ENCODE data around the gene MOB2.
"Not testable (repeated sequence)": the region's sequence is repeated elsewhere in the genome, so short reads cannot be mapped to it uniquely, and the experiment has no call there.

Gene MOB2

DNA sequence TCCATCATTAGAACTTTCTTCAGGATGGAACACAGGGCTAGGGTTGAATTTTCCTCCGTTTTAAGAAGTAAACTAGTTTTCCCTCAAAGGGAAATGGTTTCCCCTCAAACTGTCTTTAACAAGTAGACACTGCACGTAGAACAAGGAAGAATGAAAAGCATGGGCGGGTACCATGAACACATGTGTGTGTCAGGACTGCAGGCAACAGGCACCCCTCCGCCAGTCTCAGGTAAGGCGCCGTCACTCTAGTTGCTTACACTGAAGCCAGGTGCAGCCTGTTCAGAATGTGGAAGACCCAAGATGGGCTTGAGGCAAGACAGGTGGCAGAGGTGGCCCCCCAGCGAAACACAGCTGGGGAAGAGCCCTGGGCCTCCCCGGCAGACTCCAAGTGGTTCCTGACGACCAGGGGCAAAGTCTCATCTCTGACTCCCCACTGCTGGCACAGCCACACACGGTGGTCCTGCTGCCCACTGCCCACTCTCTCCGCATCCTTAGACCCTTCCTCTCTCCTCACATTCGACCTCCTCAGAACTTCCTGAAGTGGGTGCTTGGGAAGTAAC lies 25.4 kb upstream of the MOB2 start:
- DNase-seq (no peak), ATAC-seq (ENCODE audit: insufficient read depth, low read depth) (no peak)
- Histone ChIP-seq H4K20me1 (ENCODE audit: insufficient read depth, low read length) (peaks cover 83% of the 10 kb centered on the region), H3K9ac (ENCODE audit: low read depth, low read length) (no peak overlapping the region), H3K27ac (ENCODE audit: low read length) (no peak overlapping the region), H3K4me2 (ENCODE audit: insufficient read depth, low read length) (no peak overlapping the region), H2AFZ (ENCODE audit: low read depth, low read length) (no peak overlapping the region), H3K4me3 (ENCODE audit: low read depth in 1 of 2, low read length in 2 of 2) (no peak overlapping the region), H3K36me3 (ENCODE audit: insufficient read depth, low read length) (no peaks in the 10 kb centered on the region), H3K4me1 (ENCODE audit: insufficient read depth, low read length) (no peaks in the 10 kb centered on the region), H3K9me3 (ENCODE audit: insufficient read depth, low read length, severe bottlenecking) (no peaks in the 10 kb centered on the region), H3K79me2 (ENCODE audit: insufficient read depth, low read length) (peaks cover 85% of the 10 kb centered on the region), H3K27me3 (ENCODE audit: insufficient read depth, low read length, poor library complexity) (no peaks in the 10 kb centered on the region)
- TF ChIP-seq EZH2 (IDR thresholded peaks at IDR 0.05; ENCODE audit: borderline replicate concordance, low read depth, low read length, severe bottlenecking), result no peak

GRCh38 chr11:1510928-1511327 lies 24.3 kb upstream of the MOB2 start:
- Histone ChIP-seq H3K4me1 (ENCODE audit: insufficient read depth, low read length) (no peaks in the 10 kb centered on the region), H3K9me3 (ENCODE audit: insufficient read depth, low read length, severe bottlenecking) (no peaks in the 10 kb centered on the region), H3K4me3 (ENCODE audit: low read depth in 1 of 2, low read length in 2 of 2) (no peak overlapping the region), H3K27ac (ENCODE audit: low read length) (no peak overlapping the region), H3K27me3 (ENCODE audit: insufficient read depth, low read length, poor library complexity) (no peaks in the 10 kb centered on the region), H4K20me1 (ENCODE audit: insufficient read depth, low read length) (peaks cover 82% of the 10 kb centered on the region), H3K9ac (ENCODE audit: low read depth, low read length) (no peak overlapping the region), H3K4me2 (ENCODE audit: insufficient read depth, low read length) (no peak overlapping the region), H2AFZ (ENCODE audit: low read depth, low read length) (no peak overlapping the region), H3K79me2 (ENCODE audit: insufficient read depth, low read length) (peaks cover 83% of the 10 kb centered on the region), H3K36me3 (ENCODE audit: insufficient read depth, low read length) (no peaks in the 10 kb centered on the region)
- ATAC-seq (ENCODE audit: insufficient read depth, low read depth) (no peak), DNase-seq (no peak)
- TF ChIP-seq, protein P1, sequence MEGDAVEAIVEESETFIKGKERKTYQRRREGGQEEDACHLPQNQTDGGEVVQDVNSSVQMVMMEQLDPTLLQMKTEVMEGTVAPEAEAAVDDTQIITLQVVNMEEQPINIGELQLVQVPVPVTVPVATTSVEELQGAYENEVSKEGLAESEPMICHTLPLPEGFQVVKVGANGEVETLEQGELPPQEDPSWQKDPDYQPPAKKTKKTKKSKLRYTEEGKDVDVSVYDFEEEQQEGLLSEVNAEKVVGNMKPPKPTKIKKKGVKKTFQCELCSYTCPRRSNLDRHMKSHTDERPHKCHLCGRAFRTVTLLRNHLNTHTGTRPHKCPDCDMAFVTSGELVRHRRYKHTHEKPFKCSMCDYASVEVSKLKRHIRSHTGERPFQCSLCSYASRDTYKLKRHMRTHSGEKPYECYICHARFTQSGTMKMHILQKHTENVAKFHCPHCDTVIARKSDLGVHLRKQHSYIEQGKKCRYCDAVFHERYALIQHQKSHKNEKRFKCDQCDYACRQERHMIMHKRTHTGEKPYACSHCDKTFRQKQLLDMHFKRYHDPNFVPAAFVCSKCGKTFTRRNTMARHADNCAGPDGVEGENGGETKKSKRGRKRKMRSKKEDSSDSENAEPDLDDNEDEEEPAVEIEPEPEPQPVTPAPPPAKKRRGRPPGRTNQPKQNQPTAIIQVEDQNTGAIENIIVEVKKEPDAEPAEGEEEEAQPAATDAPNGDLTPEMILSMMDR (IDR thresholded peaks at IDR 0.05; ENCODE audit: borderline replicate concordance, extremely low read depth, low read length, poor library complexity, severe bottlenecking), result no peak
- TF ChIP-seq EZH2 (IDR thresholded peaks at IDR 0.05; ENCODE audit: borderline replicate concordance, low read depth, low read length, severe bottlenecking), result no peak

DNA sequence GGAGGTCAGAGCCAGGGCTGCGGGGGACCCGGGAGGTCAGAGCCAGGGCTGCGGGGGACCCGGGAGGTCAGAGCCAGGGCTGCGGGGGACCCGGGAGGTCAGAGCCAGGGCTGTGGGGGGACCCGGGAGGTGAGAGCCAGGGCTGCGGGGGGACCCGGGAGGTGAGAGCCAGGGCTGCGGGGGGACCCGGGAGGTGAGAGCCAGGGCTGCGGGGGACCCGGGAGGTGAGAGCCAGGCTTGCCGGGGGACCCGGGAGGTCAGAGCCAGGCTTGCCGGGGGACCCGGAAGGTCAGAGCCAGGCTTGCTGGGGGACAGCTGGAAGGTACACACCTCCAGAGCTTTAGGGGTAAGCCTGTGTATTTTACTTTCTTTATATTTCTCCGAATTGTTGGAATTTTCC lies 23.8 kb upstream of the MOB2 start:
- H3K4me3 ChIP-seq (ENCODE audit: low read depth in 1 of 2, low read length in 2 of 2); DNase-seq; H3K27me3 ChIP-seq (ENCODE audit: insufficient read depth, low read length, poor library complexity); ATAC-seq (ENCODE audit: insufficient read depth, low read depth); H3K9ac ChIP-seq (ENCODE audit: low read depth, low read length); H2AFZ ChIP-seq (ENCODE audit: low read depth, low read length); H3K4me1 ChIP-seq (ENCODE audit: insufficient read depth, low read length); H3K4me2 ChIP-seq (ENCODE audit: insufficient read depth, low read length); H3K9me3 ChIP-seq (ENCODE audit: insufficient read depth, low read length, severe bottlenecking); H3K36me3 ChIP-seq (ENCODE audit: insufficient read depth, low read length); H3K27ac ChIP-seq (ENCODE audit: low read length): not testable (repeated sequence)
- H3K79me2 ChIP-seq (ENCODE audit: insufficient read depth, low read length), result peaks cover 82% of the 10 kb centered on the region
- H4K20me1 ChIP-seq (ENCODE audit: insufficient read depth, low read length), result peaks cover 80% of the 10 kb centered on the region

- Histone ChIP-seq H3K4me1 (ENCODE audit: insufficient read depth, low read length) (no peaks in the 10 kb centered on the region), H3K36me3 (ENCODE audit: insufficient read depth, low read length) (no peaks in the 10 kb centered on the region), H3K9me3 (ENCODE audit: insufficient read depth, low read length, severe bottlenecking) (no peaks in the 10 kb centered on the region), H2AFZ (ENCODE audit: low read depth, low read length) (no peak overlapping the region), H3K27me3 (ENCODE audit: insufficient read depth, low read length, poor library complexity) (no peaks in the 10 kb centered on the region), H3K4me3 (ENCODE audit: low read depth in 1 of 2, low read length in 2 of 2) (no peak overlapping the region), H3K27ac (ENCODE audit: low read length) (no peak overlapping the region), H3K79me2 (ENCODE audit: insufficient read depth, low read length) (peaks cover 82% of the 10 kb centered on the region), H3K9ac (ENCODE audit: low read depth, low read length) (no peak overlapping the region), H3K4me2 (ENCODE audit: insufficient read depth, low read length) (no peak overlapping the region), H4K20me1 (ENCODE audit: insufficient read depth, low read length) (peaks cover 80% of the 10 kb centered on the region)
- ATAC-seq (ENCODE audit: insufficient read depth, low read depth) (no peak), DNase-seq (no peak)
- TF ChIP-seq, protein P1 (IDR thresholded peaks at IDR 0.05; ENCODE audit: borderline replicate concordance, extremely low read depth, low read length, poor library complexity, severe bottlenecking), result no peak
- no peak for TF ChIP-seq EZH2 (IDR thresholded peaks at IDR 0.05; ENCODE audit: borderline replicate concordance, low read depth, low read length, severe bottlenecking)
Observed at GRCh38 chr11:1509626-1510255, 23.2 kb upstream of the MOB2 start.

Data from DND-41 (cell line).